Retina (tissue), 1 donor: ENCODE data around the gene CNTN4.
A peak's percentile ranks its signal among the peaks of the same experiment; 100 is the strongest.

ENCODE experiments used
- DNase-seq: peaks from one replicate; pipeline ENCODE4 v3.0.0-alpha.2; 2016

Gene CNTN4

DNA sequence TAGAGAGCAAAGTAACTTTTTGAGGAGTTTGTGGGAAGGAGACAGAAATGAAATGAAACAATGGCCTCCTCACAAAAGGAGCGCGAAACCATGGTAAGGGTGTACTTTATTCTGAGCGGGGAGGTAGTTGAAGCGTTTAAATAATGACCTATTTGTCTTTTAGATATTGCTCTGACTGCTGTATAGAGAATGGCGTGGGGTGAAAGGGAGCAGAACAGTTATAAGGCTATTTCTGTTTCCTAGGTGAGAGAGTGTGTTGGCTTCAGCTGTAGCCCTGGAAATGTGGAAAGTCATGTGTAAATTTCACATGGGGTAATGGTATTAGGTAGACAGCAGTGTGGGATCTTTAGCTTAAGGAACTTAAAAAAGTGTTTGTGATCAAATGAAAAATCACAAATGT lies 54.9 kb downstream of the CNTN4 start:
- DNase-seq, result no peak

DNA sequence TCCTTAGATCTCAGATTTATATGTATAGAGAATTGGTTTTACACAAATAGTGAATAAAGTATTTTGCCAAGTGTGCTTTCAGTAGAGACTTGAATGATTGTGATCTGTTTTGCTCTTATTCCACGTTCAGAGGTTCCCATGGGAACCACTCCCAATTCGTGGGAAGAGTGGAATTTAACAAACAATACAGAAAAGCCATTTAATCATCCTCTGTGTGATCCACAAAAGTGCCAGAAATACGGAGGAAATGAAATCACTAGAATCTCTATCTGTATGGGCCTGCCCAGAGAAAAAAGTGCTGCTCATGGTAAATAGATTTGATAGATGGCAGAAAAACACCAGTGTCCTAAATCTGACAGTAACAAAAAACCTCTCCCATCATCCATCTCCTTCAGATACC lies 56.0 kb downstream of the CNTN4 start:
- no peak for DNase-seq

DNA sequence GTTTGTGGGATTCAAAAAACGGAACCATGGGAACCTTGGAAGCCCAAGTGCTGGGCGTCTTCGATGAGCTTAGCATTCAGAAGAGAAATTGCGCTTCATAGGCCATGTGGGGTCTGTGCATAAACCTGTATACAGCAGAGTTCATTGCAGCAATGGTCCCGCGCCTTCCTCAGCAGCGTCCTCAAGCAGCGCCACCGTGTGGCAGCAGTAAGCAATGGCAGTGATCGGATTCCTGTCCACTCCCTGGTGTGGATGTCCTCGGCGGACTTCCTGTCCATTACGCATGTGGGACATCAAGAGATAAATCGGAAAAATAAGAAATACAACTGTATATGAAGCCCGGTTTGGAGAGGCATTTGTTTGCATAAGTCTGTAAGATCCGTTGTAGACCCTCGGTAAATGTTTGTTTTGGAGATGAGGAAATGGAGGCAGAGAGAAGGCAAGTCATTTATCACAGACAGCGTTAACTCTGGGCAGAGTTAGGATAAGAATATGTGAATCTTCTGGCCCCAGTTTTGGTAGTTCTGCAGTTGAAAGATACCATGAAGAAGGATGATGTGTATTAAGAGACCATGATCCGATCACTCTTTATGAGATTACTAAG lies 57.7 kb downstream of the CNTN4 start:
- no peak for DNase-seq

DNA sequence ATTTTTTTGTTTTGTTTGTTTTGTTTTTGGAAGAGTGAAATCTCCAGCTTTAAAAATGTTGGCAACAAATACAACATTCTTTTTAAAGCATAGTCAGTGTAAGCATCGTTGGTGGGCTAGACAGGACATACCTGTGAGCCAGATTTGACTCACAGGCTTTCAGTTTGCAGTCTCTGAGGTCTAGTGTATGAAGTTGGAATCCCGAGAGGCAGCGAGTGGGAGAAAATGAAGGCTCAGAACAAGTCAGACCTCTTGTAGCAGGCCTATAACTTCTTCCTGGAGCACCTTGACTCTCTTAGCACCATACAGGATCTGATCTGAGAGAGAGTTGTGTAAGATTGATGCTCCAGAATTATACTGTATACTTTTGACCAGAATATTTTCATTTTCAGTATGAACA lies 60.2 kb downstream of the CNTN4 start:
- DNase-seq, result no peak

DNA sequence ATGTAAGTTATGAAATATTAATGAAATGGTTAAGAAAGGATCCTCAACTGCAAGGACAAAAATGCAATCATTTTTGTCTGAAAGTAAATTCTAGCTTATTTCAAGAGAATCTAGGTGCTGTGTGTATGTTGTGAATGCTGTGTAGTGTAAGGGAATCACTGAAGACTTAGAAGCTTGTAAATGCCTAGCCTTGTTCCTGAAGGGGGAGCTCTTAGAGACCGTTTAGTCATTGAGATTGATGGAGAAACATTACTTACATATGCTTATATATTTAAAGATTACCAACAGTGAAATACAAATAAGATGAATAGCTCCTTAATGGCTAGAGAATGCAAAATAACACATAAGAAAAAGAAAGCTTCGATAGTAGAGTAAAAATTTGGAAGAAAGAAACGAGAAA lies 67.9 kb downstream of the CNTN4 start:
- no peak for DNase-seq

DNA sequence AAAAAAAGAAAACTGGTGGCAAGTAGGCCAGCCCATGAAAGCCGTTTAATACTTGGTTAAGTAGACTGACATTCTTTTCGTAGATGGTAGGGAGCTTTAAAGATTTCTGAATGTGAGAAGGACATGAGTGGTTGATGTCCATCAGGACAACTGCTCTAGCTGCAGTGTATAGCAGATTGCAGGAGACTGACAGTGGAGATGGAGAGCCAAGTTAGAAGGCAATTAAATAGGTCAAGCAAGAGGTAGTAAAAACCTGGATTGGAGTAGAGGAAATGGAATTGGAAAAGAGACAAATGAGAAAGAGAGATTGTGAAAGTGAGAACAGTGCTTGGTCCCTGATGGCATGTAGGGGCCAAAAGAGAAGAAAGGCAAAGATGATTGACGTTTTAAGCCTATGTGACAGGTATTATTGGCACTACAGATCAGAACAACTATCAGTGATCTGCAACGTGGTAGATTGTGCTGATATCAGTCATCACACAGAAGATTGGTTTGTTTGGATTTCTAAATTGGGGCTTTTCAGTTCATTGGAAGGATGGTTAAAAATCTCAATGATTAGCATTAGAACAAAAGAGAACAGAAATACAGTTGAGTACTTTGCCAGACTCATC lies 74.0 kb downstream of the CNTN4 start:
- no peak for DNase-seq

DNA sequence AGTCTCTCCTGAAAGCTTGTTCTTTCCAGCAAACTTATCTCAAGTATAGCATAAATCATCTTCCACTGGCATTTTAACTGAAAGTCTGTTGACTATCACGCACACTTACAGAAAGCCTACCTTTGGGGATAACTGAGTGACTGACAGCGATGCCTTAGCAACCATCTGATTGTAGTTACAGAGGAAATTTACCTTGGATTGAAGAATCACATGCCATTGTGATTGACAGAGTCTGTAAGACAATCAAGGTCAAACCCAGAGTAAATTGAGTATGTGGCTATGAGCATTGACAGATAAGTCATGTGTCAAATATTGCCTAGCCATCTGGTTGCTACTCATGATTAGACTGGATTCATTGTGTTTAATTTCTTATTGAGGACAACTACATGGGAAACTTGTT lies 82.0 kb downstream of the CNTN4 start:
- DNase-seq, result peak; percentile 37

DNA sequence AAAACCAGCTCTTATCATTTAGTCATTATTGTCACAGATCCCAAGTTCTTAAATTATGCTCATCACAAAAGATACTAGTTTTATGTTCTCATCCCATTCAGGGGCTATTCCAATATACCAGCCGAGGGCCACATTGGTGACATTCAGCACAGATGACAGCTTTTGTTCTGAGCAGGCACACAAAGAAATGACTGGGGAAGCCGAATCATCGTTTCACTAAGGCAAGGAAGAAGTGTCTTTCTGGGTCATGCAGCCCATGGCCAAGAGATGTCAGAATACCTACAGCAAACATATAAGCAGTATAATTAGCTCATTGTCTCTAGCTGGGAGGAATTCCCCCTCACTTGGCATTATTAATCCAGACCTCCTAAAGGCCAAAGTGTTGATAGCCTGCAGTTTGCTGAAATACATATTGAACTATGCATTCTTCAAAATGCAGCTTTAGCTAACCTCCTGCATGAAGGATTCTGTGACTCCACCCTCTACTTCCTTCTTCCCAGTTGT lies 100.2 kb downstream of the CNTN4 start:
- peak; percentile 65 for DNase-seq

DNA sequence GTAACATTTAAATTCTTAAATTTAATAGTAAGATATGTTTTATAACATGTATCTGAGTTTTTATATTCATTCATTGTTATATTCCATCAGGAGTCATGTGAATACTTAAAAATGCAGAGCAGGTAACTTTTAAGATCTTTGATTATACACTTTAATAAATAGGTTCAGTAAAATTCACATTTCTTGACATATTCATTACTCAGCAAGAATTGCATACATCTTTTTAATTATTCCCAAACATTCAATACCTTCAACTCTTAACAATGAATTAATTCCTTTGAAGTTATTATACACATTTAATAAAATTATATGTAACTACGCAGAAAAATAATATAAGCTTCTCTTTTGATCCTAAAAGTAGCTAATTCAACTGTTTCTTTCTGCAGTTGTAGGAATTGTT lies 105.4 kb downstream of the CNTN4 start:
- no peak for DNase-seq

DNA sequence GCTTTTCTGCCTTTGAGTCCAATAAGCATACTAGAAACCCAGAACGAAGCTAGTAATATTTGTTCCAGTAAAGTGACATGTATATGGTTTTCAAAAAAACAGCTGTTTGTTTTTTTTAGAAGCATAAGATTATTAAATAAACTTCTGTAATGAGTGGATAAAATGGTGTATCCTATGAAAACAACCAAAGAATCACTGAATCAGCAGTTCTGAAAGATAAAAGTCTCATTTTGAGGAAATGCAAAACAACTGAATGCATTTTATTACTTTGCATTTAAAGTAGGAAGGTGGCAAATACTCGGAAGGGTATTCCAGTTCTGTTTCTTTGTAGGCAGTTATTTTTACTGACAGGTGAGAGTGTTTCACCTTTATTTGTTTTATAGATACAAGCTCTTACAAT lies 107.0 kb downstream of the CNTN4 start:
- peak; percentile 7 for DNase-seq

DNA sequence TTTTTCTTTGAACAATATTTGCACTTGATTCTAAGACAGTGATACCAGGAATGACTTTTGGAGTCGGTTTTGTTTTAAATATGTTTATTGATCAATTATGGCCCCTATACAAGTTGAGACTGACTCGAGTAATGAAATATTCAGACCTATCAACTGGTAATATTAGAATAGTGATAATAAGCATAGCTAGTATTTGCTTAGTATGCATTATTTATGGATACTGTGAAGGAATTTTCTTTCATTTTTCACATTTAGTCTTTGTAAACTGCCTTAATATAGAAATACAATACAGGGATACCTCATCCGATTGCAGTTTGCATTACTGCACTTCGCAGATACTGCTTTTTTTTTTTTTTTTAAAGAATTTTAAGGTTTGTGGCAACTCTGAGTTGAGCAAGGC lies 107.9 kb downstream of the CNTN4 start:
- no peak for DNase-seq

DNA sequence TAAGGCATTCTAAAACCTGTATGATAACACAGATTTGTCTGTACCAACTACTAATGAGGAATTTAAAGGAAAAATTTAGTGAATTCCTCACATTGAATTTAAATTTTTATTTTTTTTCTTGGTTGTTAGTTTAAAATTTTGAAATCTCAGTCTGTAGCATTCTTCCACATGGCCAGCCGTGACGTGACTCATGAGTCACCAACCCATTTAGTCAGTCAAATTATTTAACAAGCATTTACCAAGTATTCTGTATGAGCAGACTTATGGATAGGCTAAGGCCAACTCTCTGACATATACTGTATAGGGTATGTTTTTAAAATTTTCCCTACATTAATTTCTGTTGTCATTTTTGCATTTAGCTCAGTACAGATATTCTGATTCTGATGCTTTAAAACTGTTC lies 112.9 kb downstream of the CNTN4 start:
- DNase-seq, result no peak

DNA sequence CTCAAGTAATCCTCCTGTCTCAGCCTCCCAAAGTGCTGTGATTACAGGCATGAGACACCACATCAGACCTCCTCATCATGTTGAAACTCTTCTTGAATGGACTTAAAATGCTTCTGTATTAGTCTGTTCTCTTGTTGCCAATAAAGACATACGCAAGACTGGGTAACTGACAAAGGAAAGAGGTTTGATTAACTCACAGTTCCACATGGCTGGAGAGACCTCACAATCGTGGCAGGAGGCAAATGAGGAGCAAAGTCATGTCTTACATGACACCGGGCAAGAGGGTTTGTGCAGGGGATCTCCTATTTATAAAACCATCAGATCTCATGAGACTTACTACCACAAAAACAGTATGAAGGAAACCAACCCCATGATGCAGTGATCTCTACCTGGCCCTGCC lies 113.5 kb downstream of the CNTN4 start:
- DNase-seq, result no peak

DNA sequence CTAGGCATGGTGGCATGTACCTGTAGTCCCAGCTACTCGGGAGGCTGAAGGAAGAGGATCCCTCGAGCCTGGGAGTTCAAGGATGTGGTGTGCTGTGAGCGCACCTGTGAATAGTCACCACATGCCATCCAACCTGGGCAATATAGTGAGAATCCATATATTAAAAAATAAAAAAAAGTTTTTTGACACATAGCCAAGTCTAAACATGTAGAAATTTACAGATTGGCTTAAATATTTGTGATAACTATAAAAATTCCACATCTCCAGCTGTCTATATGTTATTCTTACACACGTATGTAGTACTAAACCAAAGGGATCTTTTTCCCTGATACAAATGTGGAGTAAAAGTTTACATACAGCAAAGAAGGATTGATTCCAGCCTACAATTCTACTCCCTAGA lies 119.7 kb downstream of the CNTN4 start:
- DNase-seq, result no peak

DNA sequence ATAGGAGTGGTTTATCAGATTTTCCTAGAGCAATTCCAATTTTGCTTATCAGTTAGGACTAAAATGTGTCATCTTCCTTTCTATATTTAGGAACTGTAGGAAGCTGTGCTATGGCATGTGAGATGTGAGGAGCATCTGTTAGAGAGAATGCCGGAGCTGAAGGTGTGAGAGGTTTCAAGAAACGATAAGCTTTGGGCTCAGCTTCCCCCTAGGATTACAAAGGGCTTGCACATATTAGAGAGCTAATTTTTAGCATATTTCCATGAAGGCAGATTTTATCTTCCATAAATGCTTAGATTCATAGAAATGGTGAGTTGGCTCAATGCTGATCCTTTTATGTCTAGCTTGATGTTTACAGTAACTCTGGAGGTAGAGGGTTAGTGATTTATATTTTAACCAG lies 120.2 kb downstream of the CNTN4 start:
- DNase-seq, result no peak

DNA sequence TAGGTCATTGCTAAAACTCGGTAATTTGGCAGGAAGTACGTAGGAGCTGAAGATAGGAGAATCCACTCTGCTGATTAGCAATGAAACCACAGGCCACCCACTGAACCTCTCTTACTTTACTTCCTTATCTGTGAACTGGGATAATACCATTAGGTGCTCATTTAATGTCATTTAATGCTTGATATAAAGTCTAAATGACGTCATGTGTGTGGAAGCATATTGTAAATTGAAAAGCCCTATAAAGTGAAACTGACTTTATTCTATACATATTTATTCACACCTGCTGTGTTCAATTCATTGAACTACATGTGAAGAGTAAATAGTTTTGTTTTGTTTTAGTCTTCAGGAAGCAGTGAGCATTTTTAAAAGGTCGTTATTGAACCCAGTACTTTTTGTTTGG lies 137.5 kb downstream of the CNTN4 start:
- DNase-seq, result no peak

DNA sequence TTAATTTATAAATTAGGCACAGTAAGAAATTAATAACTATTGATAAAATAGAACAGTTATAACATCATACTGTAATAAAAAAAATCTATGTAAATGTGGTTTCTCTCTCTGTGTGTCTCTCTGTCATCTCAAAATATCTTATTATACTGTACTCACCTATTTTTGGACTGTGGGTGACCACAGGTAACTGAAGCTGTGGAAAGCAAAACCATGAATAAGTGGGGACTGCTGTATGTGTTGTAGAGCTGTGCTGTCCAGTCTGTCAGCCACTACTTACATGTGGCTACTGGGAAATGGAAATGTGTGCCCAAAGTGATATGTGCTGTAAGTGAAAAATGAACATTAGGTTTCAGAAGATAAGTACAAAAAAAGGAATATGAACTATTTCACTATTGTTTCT lies 145.5 kb downstream of the CNTN4 start:
- no peak for DNase-seq

DNA sequence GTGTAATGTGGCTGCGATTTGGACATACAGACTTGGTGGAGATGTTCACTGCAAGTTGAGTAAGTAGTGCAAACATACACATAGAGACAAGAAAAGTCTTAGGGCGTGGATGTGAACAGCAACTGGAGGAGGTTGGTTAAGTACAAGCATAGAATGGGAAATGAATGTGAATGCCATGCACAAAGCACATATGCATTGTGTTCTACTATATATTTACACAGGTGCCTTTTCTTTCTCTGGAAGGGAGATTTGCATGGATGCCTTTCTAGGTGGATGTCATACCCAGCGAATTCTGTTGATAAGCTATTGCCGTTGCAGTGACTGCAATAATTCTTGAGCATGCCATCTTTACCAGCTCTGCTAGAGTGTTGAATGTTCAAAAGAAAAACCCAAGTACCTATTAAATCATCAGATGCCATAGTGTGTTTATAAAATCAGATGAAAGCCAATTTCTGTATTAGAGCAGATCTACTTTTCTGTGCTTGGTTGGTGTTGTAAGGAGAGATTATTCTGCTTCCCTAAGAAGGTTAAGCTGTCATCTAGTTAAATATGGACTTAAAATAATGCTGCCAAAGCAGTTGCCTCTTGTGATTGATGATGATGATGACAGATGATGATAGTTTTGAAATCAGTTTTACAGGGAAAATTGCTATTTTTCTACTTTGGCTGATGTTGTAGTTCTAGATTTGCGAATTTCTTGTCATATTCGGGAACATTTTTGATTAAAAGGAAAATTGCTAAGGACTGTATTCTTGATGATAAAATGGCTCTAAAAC lies 148.4 kb downstream of the CNTN4 start:
- DNase-seq, result no peak

DNA sequence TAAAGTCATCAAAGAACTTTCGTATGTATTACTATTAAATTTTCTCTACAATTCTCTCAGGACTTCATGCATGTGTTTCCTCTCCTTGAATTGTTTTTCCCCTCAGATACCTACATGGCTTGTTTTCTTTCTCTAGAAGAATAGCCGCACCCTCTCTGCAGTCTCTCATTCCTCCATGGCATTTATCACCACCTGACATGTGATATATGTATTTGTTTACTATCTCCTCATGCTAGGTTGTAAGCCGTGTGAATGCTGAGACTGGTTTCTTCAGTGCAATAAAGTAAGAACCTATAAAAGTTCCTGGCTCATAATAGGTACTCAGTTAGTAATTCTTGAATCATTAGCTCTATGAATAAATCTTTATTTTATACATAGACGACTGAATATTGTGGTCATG lies 149.2 kb downstream of the CNTN4 start:
- no peak for DNase-seq

DNA sequence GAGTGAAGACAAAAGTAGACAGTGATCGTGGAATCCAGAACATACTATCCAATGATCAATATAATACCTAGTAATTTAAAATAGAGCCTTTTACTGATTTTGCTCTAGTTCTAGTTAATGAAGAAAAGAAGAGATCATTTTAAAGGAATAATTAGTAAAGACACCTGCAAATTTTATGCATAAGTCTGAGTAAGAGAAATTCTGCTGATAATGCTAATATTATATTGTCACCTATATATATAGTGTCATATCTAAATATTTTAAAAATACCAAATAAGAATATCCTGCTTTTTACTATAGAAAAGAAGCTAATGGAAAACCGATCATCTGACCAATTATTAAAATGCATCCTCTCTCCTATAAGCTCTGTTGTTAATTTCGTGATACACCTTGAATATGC lies 152.1 kb downstream of the CNTN4 start:
- DNase-seq, result no peak

DNA sequence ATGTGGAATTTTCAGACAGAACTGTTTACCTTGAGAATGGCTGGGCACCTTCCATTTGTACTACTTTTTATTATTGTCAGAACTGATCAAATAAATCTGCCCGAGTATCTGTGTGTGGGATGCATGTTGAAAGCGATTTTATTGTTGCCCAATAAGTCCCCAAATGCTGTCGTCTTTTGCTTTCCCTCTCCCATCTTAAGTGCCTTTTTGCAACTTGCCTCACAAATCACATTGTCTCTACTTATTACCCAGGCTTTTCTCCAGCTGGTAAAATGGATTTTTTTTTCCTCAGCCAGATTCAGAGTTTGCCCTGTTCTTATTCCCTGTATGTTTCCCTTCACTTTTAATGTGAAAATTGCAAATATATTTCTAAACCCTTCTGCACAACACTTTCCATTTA lies 163.1 kb downstream of the CNTN4 start:
- DNase-seq, result no peak

DNA sequence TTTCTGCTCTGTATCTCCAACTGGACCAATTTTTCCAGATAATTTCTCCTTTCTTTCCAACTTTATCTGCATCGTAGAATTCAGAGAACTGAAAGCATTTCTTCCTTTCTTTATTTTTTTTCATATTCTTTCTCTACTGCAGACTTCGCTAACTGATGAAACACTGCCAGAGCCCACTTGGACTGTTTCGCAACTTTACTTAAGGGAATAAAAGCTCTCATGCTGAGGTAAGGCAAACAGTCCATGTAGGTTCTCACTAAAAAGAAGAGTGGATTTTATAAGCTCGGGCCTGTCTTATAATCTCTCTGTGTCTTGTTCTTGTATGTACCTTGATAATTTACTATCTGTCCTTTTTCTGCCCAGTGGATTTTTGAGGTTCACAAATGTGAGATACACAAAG lies 163.5 kb downstream of the CNTN4 start:
- no peak for DNase-seq

DNA sequence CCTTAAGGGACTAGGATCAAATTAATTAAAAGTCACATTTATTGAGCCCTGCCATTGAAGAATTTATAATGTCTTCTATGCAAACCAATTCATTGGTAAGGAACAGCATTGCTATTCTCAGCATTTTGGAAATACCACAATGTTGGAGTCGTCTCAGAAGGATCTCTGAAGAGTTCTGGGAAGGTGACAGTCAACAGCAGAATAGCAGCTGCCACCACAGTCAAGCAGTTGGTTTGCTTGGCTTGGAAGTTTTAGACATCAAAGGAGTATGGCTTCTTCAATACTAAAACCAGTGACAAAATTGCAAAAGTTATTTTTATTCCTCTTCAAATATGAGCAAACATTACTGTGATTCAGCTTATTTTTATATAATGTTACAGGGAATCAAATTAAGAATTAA lies 167.9 kb downstream of the CNTN4 start:
- no peak for DNase-seq

DNA sequence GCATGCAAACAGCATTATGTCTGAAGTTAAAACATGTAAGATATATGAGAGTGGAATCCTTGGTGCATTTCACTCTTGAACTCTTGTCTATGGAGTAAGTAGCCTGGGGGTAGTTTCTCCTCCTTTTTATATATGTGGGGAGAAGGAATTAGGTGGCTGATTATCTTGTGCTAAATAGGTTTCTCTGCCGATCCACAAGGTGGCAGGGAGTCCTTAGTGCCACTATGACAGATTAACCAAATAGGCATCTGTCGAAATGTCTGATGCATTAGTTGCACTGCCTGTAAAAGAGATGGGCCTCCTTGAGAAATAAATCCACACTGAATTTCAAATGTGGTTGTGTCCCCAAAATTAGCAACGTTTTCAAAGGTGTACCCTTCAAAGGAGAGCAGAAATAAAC lies 170.1 kb downstream of the CNTN4 start:
- DNase-seq, result no peak
